Astrocyte (in vitro differentiated cells and primary cell): ENCODE results near the gene CASKIN2.
A peak's percentile ranks its signal among the peaks of the same experiment; 100 is the strongest.

Experiments
- CTCF ChIP-seq: IDR thresholded peaks from 2 replicates; pipeline ENCODE4 v1.5.1; 2011; ENCODE audit warnings: low read depth, mild to moderate bottlenecking, inconsistent platforms, low read length, moderate library complexity; ENCODE audit not compliant: insufficient read depth
- EZH2 ChIP-seq: IDR thresholded peaks from 2 replicates; pipeline ENCODE4 v1.6.1; 2012; ENCODE audit warnings: mild to moderate bottlenecking, low read length, inconsistent platforms; ENCODE audit not compliant: insufficient read depth

- no peak for TF ChIP-seq CTCF
- TF ChIP-seq EZH2: peak; percentile 88
These were observed 10.6 kb upstream of the CASKIN2 start for GRCh38 chr17:75525806-75526554.
